Hepatocyte (in vitro differentiated cells): Measurements from ENCODE around the gene KYAT1. TPM values are rescaled to one million over a fixed set of nuclear protein-coding genes. Genes with fewer than 3 reads are reported as not detected.
"Not testable (repeated sequence)": the region's sequence is repeated elsewhere in the genome, so short reads cannot be mapped to it uniquely, and the experiment has no call there.

Experiments used
- DNase-seq: peaks from one replicate; pipeline ENCODE4 v3.0.0-alpha.2; 2016; ENCODE audit warnings: low spot score
- H2AFZ ChIP-seq: fragments of 200-600 bp; sonication (generic); 2 replicates; pipeline ENCODE4 v1.6.0; 2016; ENCODE audit warnings: antibody characterized with exemption, mild to moderate bottlenecking
- H3K27ac ChIP-seq: fragments of 200-600 bp; sonication (generic); 2 replicates; pipeline ENCODE4 v1.5.1; 2016; ENCODE audit warnings: mild to moderate bottlenecking
- H3K27me3 ChIP-seq: fragments of 200-600 bp; sonication (generic); 2 replicates; pipeline ENCODE4 v1.6.1; 2016
- H3K36me3 ChIP-seq: fragments of 200-600 bp; sonication (generic); replicated peaks from 2 replicates; pipeline ENCODE4 v1.5.1; 2016; ENCODE audit warnings: low read depth; ENCODE audit not compliant: insufficient read depth
- H3K4me1 ChIP-seq: fragments of 200-600 bp; sonication (generic); 2 replicates; pipeline ENCODE4 v1.5.1; 2016; ENCODE audit warnings: mild to moderate bottlenecking, moderate library complexity; ENCODE audit not compliant: insufficient read depth
- H3K4me2 ChIP-seq: fragments of 200-600 bp; sonication (generic); 2 replicates; pipeline ENCODE4 v1.6.0; 2016
- H3K4me3 ChIP-seq: fragments of 200-600 bp; sonication (generic); 2 replicates; pipeline ENCODE4 v1.5.1; 2016; ENCODE audit warnings: mild to moderate bottlenecking
- H3K79me2 ChIP-seq: fragments of 200-600 bp; sonication (generic); 2 replicates; pipeline ENCODE4 v1.6.0; 2017; ENCODE audit warnings: mild to moderate bottlenecking
- H3K9me2 ChIP-seq: fragments of 200-600 bp; sonication (generic); replicated peaks from 2 replicates; pipeline ENCODE4 v1.6.0; 2017; ENCODE audit warnings: mild to moderate bottlenecking; ENCODE audit not compliant: insufficient read depth
- H3K9me3 ChIP-seq: fragments of 200-600 bp; sonication (generic); 2 replicates; pipeline ENCODE4 v1.5.1; 2016; ENCODE audit warnings: low read depth, mild to moderate bottlenecking
- H4K20me1 ChIP-seq: fragments of 200-600 bp; sonication (generic); 2 replicates; pipeline ENCODE4 v1.6.0; 2016; ENCODE audit warnings: mild to moderate bottlenecking; ENCODE audit not compliant: insufficient read depth, poor library complexity, severe bottlenecking
- CTCF ChIP-seq: fragments of 200-600 bp; sonication (generic); IDR thresholded peaks from 2 replicates; pipeline ENCODE4 v1.5.1; 2016; ENCODE audit warnings: antibody characterized with exemption, mild to moderate bottlenecking; ENCODE audit not compliant: poor library complexity
- EZH2 ChIP-seq: fragments of 200-600 bp; sonication (generic); IDR thresholded peaks from 2 replicates; pipeline ENCODE4 v1.6.1; 2016; ENCODE audit warnings: antibody characterized with exemption, mild to moderate bottlenecking, borderline replicate concordance
- EZH2phosphoT487 ChIP-seq: fragments of 200-600 bp; sonication (generic); IDR thresholded peaks from one replicate; pipeline ENCODE4 v1.6.1; 2018; ENCODE audit warnings: antibody characterized with exemption, mild to moderate bottlenecking, low read depth, moderate library complexity; ENCODE audit not compliant: unreplicated experiment, severe bottlenecking
- WGBS: methylation state at CpG from one replicate; pipeline ENCODE4 v1.1.6; 2016; ENCODE audit warnings: low lambda C conversion rate; ENCODE audit errors: missing lambda C conversion rate; 5-methylcytosine and 5-hydroxymethylcytosine counted together
- polyA plus RNA-seq: library from polyadenylated mRNA; unstranded; fragments of >200 nt; fragmentation: Nextera tagmentation; extraction: Ambion mirVana; gene quantifications from 2 replicates; pipeline ENCODE4 v1.2.1, GENCODE V29; 2016
- total RNA-seq: library from RNA; depleted of rRNA; stranded (reverse); fragments of >200 nt; gene quantifications from 2 replicates; pipeline ENCODE4 v1.2.3, GENCODE V29; 2014

KYAT1 gene
- total and polyA plus RNA-seq, 2 experiments from 2014 or later = 5.1 to 8.7 TPM

GRCh38 chr9:128802482-128802881 lies 79.3 kb downstream of the KYAT1 start:
- DNase-seq = no peak
- Histone ChIP-seq H3K27me3 (no peaks in the 10 kb centered on the region), H3K4me2 (no peak overlapping the region), H3K27ac (no peak overlapping the region), H2AFZ (no peak overlapping the region), H3K4me1 (no peaks in the 10 kb centered on the region), H3K4me3 (no peak overlapping the region), H3K9me3 (no peaks in the 10 kb centered on the region), H3K79me2 (no peaks in the 10 kb centered on the region), H4K20me1 (no peaks in the 10 kb centered on the region), H3K36me3 (no peaks in the 10 kb centered on the region), H3K9me2 (no peaks in the 10 kb centered on the region)
- TF ChIP-seq EZH2phosphoT487 (no peak), EZH2 (no peak), CTCF (no peak)
- 93% methylated on average over 4 of the region's 4 CpGs for WGBS

- Histone ChIP-seq H3K9me2 (no peaks in the 10 kb centered on the region), H3K36me3 (no peaks in the 10 kb centered on the region), H3K9me3 (no peaks in the 10 kb centered on the region), H3K27ac (no peak overlapping the region), H3K4me1 (no peaks in the 10 kb centered on the region), H3K4me3 (no peak overlapping the region), H3K4me2 (no peak overlapping the region), H4K20me1 (no peaks in the 10 kb centered on the region), H3K79me2 (no peaks in the 10 kb centered on the region), H2AFZ (no peak overlapping the region), H3K27me3 (no peaks in the 10 kb centered on the region)
- WGBS = 96% methylated on average over 7 of the region's 7 CpGs
- no peak for DNase-seq
- no peak for TF ChIP-seq EZH2
- no peak for TF ChIP-seq CTCF
- no peak for TF ChIP-seq EZH2phosphoT487
These were observed 81.7 kb downstream of the KYAT1 start for GRCh38 chr9:128800061-128800460.

- Histone ChIP-seq H2AFZ (no peak overlapping the region), H3K4me1 (no peaks in the 10 kb centered on the region), H3K36me3 (no peaks in the 10 kb centered on the region), H3K9me3 (no peaks in the 10 kb centered on the region), H3K79me2 (no peaks in the 10 kb centered on the region), H3K9me2 (no peaks in the 10 kb centered on the region), H3K4me3 (no peak overlapping the region), H3K4me2 (no peak overlapping the region), H3K27me3 (no peaks in the 10 kb centered on the region), H3K27ac (no peak overlapping the region), H4K20me1 (no peaks in the 10 kb centered on the region)
- DNase-seq = no peak
- WGBS = 94% methylated on average over 8 of the region's 8 CpGs
- TF ChIP-seq EZH2phosphoT487 (no peak), CTCF (no peak), EZH2 (no peak)
These were observed 82.9 kb downstream of the KYAT1 start for GRCh38 chr9:128798896-128799295.

- H2AFZ ChIP-seq, H3K27me3 ChIP-seq, H3K9me2 ChIP-seq, H3K36me3 ChIP-seq, H3K4me3 ChIP-seq, H3K4me2 ChIP-seq, H3K9me3 ChIP-seq, H3K79me2 ChIP-seq, H3K4me1 ChIP-seq, DNase-seq, H3K27ac ChIP-seq, H4K20me1 ChIP-seq: not testable (repeated sequence)
- 42% methylated on average over 2 of the region's 2 CpGs for WGBS
These were observed 86.8 kb downstream of the KYAT1 start for GRCh38 chr9:128794961-128795360.
